ENCODE data around the gene TMEM132C.

DNA sequence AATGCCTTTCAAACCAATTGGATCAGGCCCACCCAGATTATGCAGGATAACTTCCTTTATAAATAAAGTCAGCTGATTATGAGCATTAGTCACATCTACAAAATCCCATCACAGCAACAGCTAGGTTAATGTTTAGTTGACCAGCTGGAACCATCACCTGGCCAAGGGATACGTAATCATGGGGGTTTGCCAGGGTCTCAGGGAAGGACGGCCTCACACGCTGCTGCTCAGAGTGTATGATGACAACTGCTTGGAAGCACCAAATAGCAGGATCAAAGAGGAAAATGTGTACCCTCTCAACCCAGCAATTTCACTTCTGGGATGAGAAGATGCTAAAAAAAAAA is 394.2 kb downstream of the TMEM132C start:
- no peak for TF ChIP-seq EZH2 (IDR thresholded peaks at IDR 0.05; ENCODE audit: low read depth, unreplicated experiment)
- TF ChIP-seq POLR2AphosphoS5 (IDR thresholded peaks at IDR 0.05; ENCODE audit: low read depth), result no peak
- no peak for TF ChIP-seq ZNF331 (CRISPR knock-in tag; IDR thresholded peaks at IDR 0.05; ENCODE audit: low read depth)
- TF ChIP-seq, protein P1, sequence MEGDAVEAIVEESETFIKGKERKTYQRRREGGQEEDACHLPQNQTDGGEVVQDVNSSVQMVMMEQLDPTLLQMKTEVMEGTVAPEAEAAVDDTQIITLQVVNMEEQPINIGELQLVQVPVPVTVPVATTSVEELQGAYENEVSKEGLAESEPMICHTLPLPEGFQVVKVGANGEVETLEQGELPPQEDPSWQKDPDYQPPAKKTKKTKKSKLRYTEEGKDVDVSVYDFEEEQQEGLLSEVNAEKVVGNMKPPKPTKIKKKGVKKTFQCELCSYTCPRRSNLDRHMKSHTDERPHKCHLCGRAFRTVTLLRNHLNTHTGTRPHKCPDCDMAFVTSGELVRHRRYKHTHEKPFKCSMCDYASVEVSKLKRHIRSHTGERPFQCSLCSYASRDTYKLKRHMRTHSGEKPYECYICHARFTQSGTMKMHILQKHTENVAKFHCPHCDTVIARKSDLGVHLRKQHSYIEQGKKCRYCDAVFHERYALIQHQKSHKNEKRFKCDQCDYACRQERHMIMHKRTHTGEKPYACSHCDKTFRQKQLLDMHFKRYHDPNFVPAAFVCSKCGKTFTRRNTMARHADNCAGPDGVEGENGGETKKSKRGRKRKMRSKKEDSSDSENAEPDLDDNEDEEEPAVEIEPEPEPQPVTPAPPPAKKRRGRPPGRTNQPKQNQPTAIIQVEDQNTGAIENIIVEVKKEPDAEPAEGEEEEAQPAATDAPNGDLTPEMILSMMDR (conservative IDR thresholded peaks at IDR 0.05; ENCODE audit: low read depth in 2 of 2), result no peak
- TF ChIP-seq, protein P2, sequence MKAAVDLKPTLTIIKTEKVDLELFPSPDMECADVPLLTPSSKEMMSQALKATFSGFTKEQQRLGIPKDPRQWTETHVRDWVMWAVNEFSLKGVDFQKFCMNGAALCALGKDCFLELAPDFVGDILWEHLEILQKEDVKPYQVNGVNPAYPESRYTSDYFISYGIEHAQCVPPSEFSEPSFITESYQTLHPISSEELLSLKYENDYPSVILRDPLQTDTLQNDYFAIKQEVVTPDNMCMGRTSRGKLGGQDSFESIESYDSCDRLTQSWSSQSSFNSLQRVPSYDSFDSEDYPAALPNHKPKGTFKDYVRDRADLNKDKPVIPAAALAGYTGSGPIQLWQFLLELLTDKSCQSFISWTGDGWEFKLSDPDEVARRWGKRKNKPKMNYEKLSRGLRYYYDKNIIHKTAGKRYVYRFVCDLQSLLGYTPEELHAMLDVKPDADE (IDR thresholded peaks at IDR 0.05), result no peak
- TF ChIP-seq EZH2phosphoT487 (IDR thresholded peaks at IDR 0.05; ENCODE audit: unreplicated experiment), result no peak
- TF ChIP-seq, protein P3, sequence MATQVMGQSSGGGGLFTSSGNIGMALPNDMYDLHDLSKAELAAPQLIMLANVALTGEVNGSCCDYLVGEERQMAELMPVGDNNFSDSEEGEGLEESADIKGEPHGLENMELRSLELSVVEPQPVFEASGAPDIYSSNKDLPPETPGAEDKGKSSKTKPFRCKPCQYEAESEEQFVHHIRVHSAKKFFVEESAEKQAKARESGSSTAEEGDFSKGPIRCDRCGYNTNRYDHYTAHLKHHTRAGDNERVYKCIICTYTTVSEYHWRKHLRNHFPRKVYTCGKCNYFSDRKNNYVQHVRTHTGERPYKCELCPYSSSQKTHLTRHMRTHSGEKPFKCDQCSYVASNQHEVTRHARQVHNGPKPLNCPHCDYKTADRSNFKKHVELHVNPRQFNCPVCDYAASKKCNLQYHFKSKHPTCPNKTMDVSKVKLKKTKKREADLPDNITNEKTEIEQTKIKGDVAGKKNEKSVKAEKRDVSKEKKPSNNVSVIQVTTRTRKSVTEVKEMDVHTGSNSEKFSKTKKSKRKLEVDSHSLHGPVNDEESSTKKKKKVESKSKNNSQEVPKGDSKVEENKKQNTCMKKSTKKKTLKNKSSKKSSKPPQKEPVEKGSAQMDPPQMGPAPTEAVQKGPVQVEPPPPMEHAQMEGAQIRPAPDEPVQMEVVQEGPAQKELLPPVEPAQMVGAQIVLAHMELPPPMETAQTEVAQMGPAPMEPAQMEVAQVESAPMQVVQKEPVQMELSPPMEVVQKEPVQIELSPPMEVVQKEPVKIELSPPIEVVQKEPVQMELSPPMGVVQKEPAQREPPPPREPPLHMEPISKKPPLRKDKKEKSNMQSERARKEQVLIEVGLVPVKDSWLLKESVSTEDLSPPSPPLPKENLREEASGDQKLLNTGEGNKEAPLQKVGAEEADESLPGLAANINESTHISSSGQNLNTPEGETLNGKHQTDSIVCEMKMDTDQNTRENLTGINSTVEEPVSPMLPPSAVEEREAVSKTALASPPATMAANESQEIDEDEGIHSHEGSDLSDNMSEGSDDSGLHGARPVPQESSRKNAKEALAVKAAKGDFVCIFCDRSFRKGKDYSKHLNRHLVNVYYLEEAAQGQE (IDR thresholded peaks at IDR 0.05; ENCODE audit: unreplicated experiment), result no peak
- no peak for TF ChIP-seq CREB1 (CRISPR knock-in tag; IDR thresholded peaks at IDR 0.05; ENCODE audit: low read depth)
- TF ChIP-seq JUNB (IDR thresholded peaks at IDR 0.05; ENCODE audit: unreplicated experiment), result no peak
- TF ChIP-seq, protein P4, sequence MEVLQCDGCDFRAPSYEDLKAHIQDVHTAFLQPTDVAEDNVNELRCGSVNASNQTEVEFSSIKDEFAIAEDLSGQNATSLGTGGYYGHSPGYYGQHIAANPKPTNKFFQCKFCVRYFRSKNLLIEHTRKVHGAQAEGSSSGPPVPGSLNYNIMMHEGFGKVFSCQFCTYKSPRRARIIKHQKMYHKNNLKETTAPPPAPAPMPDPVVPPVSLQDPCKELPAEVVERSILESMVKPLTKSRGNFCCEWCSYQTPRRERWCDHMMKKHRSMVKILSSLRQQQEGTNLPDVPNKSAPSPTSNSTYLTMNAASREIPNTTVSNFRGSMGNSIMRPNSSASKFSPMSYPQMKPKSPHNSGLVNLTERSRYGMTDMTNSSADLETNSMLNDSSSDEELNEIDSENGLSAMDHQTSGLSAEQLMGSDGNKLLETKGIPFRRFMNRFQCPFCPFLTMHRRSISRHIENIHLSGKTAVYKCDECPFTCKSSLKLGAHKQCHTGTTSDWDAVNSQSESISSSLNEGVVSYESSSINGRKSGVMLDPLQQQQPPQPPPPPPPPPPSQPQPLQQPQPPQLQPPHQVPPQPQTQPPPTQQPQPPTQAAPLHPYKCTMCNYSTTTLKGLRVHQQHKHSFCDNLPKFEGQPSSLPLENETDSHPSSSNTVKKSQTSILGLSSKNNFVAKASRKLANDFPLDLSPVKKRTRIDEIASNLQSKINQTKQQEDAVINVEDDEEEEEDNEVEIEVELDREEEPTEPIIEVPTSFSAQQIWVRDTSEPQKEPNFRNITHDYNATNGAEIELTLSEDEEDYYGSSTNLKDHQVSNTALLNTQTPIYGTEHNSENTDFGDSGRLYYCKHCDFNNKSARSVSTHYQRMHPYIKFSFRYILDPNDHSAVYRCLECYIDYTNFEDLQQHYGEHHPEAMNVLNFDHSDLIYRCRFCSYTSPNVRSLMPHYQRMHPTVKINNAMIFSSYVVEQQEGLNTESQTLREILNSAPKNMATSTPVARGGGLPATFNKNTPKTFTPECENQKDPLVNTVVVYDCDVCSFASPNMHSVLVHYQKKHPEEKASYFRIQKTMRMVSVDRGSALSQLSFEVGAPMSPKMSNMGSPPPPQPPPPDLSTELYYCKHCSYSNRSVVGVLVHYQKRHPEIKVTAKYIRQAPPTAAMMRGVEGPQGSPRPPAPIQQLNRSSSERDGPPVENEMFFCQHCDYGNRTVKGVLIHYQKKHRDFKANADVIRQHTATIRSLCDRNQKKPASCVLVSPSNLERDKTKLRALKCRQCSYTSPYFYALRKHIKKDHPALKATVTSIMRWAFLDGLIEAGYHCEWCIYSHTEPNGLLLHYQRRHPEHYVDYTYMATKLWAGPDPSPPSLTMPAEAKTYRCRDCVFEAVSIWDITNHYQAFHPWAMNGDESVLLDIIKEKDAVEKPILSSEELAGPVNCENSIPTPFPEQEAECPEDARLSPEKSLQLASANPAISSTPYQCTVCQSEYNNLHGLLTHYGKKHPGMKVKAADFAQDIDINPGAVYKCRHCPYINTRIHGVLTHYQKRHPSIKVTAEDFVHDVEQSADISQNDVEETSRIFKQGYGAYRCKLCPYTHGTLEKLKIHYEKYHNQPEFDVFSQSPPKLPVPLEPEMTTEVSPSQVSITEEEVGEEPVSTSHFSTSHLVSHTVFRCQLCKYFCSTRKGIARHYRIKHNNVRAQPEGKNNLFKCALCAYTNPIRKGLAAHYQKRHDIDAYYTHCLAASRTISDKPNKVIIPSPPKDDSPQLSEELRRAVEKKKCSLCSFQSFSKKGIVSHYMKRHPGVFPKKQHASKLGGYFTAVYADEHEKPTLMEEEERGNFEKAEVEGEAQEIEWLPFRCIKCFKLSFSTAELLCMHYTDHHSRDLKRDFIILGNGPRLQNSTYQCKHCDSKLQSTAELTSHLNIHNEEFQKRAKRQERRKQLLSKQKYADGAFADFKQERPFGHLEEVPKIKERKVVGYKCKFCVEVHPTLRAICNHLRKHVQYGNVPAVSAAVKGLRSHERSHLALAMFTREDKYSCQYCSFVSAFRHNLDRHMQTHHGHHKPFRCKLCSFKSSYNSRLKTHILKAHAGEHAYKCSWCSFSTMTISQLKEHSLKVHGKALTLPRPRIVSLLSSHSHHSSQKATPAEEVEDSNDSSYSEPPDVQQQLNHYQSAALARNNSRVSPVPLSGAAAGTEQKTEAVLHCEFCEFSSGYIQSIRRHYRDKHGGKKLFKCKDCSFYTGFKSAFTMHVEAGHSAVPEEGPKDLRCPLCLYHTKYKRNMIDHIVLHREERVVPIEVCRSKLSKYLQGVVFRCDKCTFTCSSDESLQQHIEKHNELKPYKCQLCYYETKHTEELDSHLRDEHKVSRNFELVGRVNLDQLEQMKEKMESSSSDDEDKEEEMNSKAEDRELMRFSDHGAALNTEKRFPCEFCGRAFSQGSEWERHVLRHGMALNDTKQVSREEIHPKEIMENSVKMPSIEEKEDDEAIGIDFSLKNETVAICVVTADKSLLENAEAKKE (CRISPR knock-in tag; IDR thresholded peaks at IDR 0.05), result no peak
- TF ChIP-seq NANOG (IDR thresholded peaks at IDR 0.05; ENCODE audit: borderline replicate concordance), result no peak
- no peak for TF ChIP-seq STAT1 (IDR thresholded peaks at IDR 0.05; ENCODE audit: unreplicated experiment)
- TF ChIP-seq ZNF114 (CRISPR knock-in tag; IDR thresholded peaks at IDR 0.05), result no peak

All from GM23338 (cell line).